Keratinocyte (primary cell): ENCODE measurements around the gene SULF2.

ENCODE experiments used
- CTCF ChIP-seq, 3 experiments: IDR thresholded peaks in 1 of 3; conservative IDR thresholded peaks in 1 of 3; optimal IDR thresholded peaks in 1 of 3; 2 replicates in 2 of 3; 3 replicates in 1 of 3; pipeline versions ENCODE3 to v1.5.1; 2011; ENCODE audit warnings: low read length in 3 of 3, mild to moderate bottlenecking in 3 of 3, moderate library complexity in 2 of 3, control low read depth in 1 of 3, inconsistent platforms in 1 of 3; ENCODE audit not compliant: insufficient read depth in 2 of 3; ENCODE audit errors: extremely low read depth in 1 of 3
- EZH2 ChIP-seq: IDR thresholded peaks from one replicate; pipeline ENCODE4 v1.6.1; 2012; ENCODE audit warnings: inconsistent platforms, mild to moderate bottlenecking, low read length, moderate library complexity

- no peak for TF ChIP-seq CTCF (optimal IDR thresholded peaks at IDR 0.05 in 1 of 3, IDR thresholded peaks at IDR 0.05 in 1 of 3, conservative IDR thresholded peaks at IDR 0.05 in 1 of 3; ENCODE audit: extremely low read depth in 1 of 3, insufficient read depth in 2 of 3, low read length in 3 of 3)
- no peak for TF ChIP-seq EZH2
These were observed 139.6 kb downstream of the SULF2 start for GRCh38 chr20:47645632-47646031.
